Osteocyte (in vitro differentiated cells): ENCODE measurements around the gene ST8SIA6. TPM values are rescaled to one million over a fixed set of nuclear protein-coding genes. Genes with fewer than 3 reads are reported as not detected.

Experiments
- DNase-seq: peaks from one replicate; pipeline ENCODE4 v3.0.0; 2021; ENCODE audit warnings: mixed read lengths; ENCODE audit not compliant: unreplicated experiment; ENCODE audit errors: extremely low spot score
- H3K27ac Mint-ChIP-seq: one replicate; pipeline ENCODE4 v1.8.0; 2021; ENCODE audit warnings: mild to moderate bottlenecking, mixed read lengths; ENCODE audit not compliant: unreplicated experiment
- H3K27me3 Mint-ChIP-seq: one replicate; pipeline ENCODE4 v1.8.0; 2021; ENCODE audit warnings: mixed read lengths; ENCODE audit not compliant: unreplicated experiment
- H3K36me3 Mint-ChIP-seq: one replicate; pipeline ENCODE4 v1.8.0; 2021; ENCODE audit warnings: mixed read lengths; ENCODE audit not compliant: unreplicated experiment
- H3K4me1 Mint-ChIP-seq: one replicate; pipeline ENCODE4 v1.8.0; 2021; ENCODE audit warnings: mixed read lengths; ENCODE audit not compliant: unreplicated experiment
- H3K4me3 Mint-ChIP-seq: one replicate; pipeline ENCODE4 v1.8.0; 2021; ENCODE audit warnings: mild to moderate bottlenecking, moderate library complexity, mixed read lengths; ENCODE audit not compliant: unreplicated experiment
- H3K9me3 Mint-ChIP-seq: one replicate; pipeline ENCODE4 v1.8.0; 2021; ENCODE audit warnings: mixed read lengths; ENCODE audit not compliant: unreplicated experiment
- CTCF ChIP-seq: fragments of 200-600 bp; sonication (generic); IDR thresholded peaks from 2 replicates; pipeline ENCODE4 v1.5.0; 2021; ENCODE audit warnings: antibody characterized with exemption, mild to moderate bottlenecking, moderate library complexity
- total RNA-seq: library from RNA; stranded (reverse); gene quantifications from 2 replicates; pipeline ENCODE4 v1.2.1, GENCODE V29; 2021

Gene ST8SIA6
- total RNA-seq, 1 donor from 2014 or later, result not detected

- no peak for DNase-seq
- Mint-ChIP-seq H3K4me3 (no peak overlapping the region), H3K27me3 (no peaks in the 10 kb centered on the region), H3K27ac (no peak overlapping the region), H3K4me1 (peaks cover 3% of the 10 kb centered on the region), H3K9me3 (no peaks in the 10 kb centered on the region), H3K36me3 (no peaks in the 10 kb centered on the region)
- TF ChIP-seq CTCF, result no peak
Measured at GRCh38 chr10:17494626-17495260, 40.3 kb upstream of the ST8SIA6 start.

GRCh38 chr10:17488848-17489247, 34.5 kb upstream of the ST8SIA6 start:
- peaks cover 6% of the 10 kb centered on the region for H3K4me1 Mint-ChIP-seq
- no peak overlapping the region for H3K27ac Mint-ChIP-seq
- TF ChIP-seq CTCF, result no peak
- DNase-seq, result no peak
- H3K27me3 Mint-ChIP-seq, result no peaks in the 10 kb centered on the region
- H3K4me3 Mint-ChIP-seq, result no peak overlapping the region
- H3K36me3 Mint-ChIP-seq, result no peaks in the 10 kb centered on the region
- peaks cover 4% of the 10 kb centered on the region for H3K9me3 Mint-ChIP-seq

GRCh38 chr10:17483079-17483478, 28.7 kb upstream of the ST8SIA6 start:
- Mint-ChIP-seq H3K27me3 (no peaks in the 10 kb centered on the region), H3K4me1 (no peaks in the 10 kb centered on the region), H3K36me3 (no peaks in the 10 kb centered on the region), H3K27ac (no peak overlapping the region), H3K4me3 (no peak overlapping the region), H3K9me3 (peaks cover 4% of the 10 kb centered on the region)
- no peak for DNase-seq
- TF ChIP-seq CTCF, result no peak

- Mint-ChIP-seq H3K27ac (no peak overlapping the region), H3K36me3 (no peaks in the 10 kb centered on the region), H3K27me3 (peaks cover 2% of the 10 kb centered on the region), H3K9me3 (no peaks in the 10 kb centered on the region), H3K4me3 (no peak overlapping the region), H3K4me1 (peaks cover 2% of the 10 kb centered on the region)
- TF ChIP-seq CTCF, result no peak
- DNase-seq, result no peak
Measured at GRCh38 chr10:17479822-17480221, 25.4 kb upstream of the ST8SIA6 start.

- Mint-ChIP-seq H3K36me3 (no peaks in the 10 kb centered on the region), H3K9me3 (no peaks in the 10 kb centered on the region), H3K4me3 (no peak overlapping the region), H3K27ac (no peak overlapping the region), H3K27me3 (peaks cover 4% of the 10 kb centered on the region), H3K4me1 (peaks cover 7% of the 10 kb centered on the region)
- DNase-seq, result no peak
- no peak for TF ChIP-seq CTCF
Measured at GRCh38 chr10:17479015-17479615, 24.7 kb upstream of the ST8SIA6 start.
